ENCODE results near the gene HLA-DMB.

DNA sequence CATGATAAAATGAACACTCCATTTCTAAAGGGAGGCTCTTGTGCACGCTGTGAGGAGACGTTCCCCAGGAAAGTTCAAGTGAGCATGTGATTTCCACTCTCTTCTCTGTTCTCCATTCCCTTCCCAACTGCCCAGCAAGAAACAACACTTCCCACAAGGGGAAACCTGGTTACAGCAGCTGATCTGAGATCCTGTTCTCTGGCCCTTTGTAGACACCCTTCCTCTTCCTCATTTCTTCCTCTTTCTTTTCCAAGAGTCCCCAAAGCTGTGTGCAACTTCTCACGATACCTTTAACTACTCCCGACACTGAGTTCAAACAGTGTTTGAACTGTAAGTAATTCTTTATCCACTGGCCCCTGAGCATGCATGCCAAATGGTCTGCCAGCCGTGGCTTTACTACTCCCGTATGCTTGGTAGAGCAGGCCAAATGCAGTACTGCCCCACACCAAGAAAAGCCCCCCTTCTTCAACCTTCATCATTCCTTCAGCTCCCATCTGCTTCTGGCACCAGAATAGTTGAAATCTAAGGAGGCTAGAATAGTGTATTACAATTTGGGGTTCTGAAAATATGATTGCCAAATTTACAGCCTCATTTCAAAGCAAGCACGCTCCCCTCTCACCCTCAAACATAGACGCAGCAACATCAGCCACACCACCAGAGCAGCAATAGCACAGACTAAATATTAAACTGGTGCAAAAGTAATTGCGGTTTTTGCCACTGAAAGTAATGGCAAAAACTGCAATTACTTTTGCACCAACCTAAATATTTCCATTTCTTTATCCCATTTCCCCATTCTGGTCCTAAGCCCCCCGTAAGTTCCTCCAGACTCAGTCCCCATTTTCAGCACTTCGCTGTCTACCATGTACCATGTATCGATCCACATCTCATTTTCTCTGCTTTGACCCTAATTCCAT lies 4.3 kb downstream of the HLA-DMB start:
- TF ChIP-seq, protein P1, sequence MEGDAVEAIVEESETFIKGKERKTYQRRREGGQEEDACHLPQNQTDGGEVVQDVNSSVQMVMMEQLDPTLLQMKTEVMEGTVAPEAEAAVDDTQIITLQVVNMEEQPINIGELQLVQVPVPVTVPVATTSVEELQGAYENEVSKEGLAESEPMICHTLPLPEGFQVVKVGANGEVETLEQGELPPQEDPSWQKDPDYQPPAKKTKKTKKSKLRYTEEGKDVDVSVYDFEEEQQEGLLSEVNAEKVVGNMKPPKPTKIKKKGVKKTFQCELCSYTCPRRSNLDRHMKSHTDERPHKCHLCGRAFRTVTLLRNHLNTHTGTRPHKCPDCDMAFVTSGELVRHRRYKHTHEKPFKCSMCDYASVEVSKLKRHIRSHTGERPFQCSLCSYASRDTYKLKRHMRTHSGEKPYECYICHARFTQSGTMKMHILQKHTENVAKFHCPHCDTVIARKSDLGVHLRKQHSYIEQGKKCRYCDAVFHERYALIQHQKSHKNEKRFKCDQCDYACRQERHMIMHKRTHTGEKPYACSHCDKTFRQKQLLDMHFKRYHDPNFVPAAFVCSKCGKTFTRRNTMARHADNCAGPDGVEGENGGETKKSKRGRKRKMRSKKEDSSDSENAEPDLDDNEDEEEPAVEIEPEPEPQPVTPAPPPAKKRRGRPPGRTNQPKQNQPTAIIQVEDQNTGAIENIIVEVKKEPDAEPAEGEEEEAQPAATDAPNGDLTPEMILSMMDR (IDR thresholded peaks at IDR 0.05) = no peak
- TF ChIP-seq POLR2A (IDR thresholded peaks at IDR 0.05) = no peak
